Measurements from ENCODE around the gene RELT.

RELT gene

DNA sequence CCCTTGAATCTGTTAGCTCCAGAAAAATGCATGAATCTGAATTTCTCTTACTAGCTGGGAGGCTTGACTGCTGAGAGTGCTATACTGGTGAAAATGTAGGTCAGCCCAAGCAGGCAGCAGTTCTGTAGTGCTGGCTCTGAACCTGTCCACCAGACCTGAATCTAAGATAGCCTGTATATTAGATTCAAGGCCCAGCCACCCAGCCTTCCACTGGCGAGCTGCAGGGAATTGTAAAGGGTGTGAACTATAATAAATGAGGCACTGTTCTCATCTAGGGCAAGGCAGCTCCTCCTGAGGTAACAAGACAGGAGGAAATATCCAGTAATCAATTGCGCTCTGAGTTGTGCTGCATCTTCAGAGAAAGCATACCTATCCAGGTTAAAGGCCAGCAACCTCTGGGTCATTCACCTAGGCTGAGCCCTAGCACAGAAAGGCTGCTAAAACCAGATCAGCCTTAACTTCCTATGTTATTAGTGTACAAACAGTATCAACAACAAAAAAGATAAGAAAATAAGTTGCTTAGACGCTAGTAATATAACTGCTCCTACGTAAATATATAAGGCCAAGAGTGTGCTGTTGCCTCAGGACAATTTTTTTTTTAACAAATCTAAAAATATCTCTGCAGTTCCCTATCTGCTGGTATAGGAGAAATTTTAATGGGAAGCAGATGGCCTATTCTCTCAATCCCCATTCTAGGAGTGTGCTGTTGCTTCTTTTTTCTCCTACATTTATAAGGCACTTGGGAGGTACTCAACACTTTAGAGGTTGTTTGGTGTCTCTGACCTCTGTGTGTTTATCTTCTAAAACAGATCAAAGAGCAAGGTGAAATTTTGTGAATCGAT is 63.0 kb downstream of the RELT start:
- DNase-seq (ENCODE audit: low read depth): no peak

DNA sequence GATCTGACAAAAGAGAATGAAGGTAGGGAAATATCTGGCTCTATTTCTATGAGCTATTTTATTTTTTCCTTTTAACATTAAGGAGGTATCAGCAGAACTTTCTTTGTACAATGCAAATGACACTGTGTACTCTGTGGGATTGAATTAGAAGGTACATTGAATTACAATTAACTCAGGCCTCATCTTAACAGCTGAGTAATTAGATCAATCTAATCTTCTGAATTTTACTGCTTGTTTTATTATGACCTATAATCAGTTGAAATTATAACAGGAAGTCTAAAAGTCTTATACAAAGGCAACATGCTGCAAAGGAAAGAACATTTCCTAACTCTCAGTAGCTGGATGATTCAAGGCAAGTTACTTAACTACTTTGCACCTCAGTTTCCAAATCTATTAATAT is 69.8 kb downstream of the RELT start:
- no peak for DNase-seq (ENCODE audit: low read depth)

DNA sequence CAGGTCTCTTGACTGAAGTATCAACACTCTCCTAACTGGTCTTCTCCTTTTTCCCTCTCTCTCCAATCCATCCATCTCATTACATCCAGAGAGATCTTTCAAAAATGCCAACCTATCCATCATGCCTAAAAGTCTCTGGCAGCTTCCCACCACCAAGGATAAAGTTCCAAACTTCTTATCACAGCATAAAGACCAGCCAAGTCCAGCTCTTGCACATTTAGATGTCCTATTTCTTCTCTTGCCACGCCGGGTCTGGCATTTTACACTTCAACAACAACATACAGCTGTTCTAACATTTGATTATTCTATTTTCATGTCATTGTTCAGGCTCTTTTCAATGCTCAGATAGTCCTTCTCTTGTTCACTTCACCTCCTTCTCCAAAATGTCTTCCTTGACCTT is 70.6 kb downstream of the RELT start:
- DNase-seq (ENCODE audit: low read depth): no peak
